Neutrophil (primary cell): Measurements from ENCODE around the gene PCYT1A.

Source experiments
- H3K27ac ChIP-seq: fragments of 200-600 bp; sonication (generic); 2 replicates; pipeline ENCODE4 v1.5.1; 2016; ENCODE audit warnings: mild to moderate bottlenecking, moderate library complexity
- H3K27me3 ChIP-seq: fragments of 200-600 bp; sonication (generic); 2 replicates; pipeline ENCODE4 v1.6.0; 2016; ENCODE audit warnings: mild to moderate bottlenecking
- H3K36me3 ChIP-seq: fragments of 200-600 bp; sonication (generic); 2 replicates; pipeline ENCODE4 v1.5.1; 2017
- H3K4me1 ChIP-seq, 2 experiments: fragments of 200-600 bp in 1 of 2; sonication (generic) in 1 of 2; 1 replicate in 1 of 2; 2 replicates in 1 of 2; pipeline versions ENCODE4 v1.5.1 to v1.6.1; 2013 to 2016; ENCODE audit warnings: low read depth in 1 of 2, low read length in 1 of 2, mild to moderate bottlenecking in 1 of 2, moderate library complexity in 1 of 2; ENCODE audit not compliant: control insufficient read depth in 1 of 2, insufficient read depth in 1 of 2
- H3K4me3 ChIP-seq, 2 experiments: fragments of 200-600 bp in 1 of 2; sonication (generic) in 1 of 2; 1 replicate in 1 of 2; 2 replicates in 1 of 2; pipeline ENCODE4 v1.5.1; 2013 to 2016; ENCODE audit warnings: low read depth in 1 of 2, low read length in 1 of 2, mild to moderate bottlenecking in 1 of 2, moderate library complexity in 1 of 2
- H3K9me3 ChIP-seq: fragments of 200-600 bp; sonication (generic); 2 replicates; pipeline ENCODE4 v1.5.1; 2016
- CTCF ChIP-seq: fragments of 200-600 bp; sonication (generic); IDR thresholded peaks from 2 replicates; pipeline ENCODE4 v1.5.1; 2016; ENCODE audit warnings: antibody characterized with exemption

PCYT1A gene

DNA sequence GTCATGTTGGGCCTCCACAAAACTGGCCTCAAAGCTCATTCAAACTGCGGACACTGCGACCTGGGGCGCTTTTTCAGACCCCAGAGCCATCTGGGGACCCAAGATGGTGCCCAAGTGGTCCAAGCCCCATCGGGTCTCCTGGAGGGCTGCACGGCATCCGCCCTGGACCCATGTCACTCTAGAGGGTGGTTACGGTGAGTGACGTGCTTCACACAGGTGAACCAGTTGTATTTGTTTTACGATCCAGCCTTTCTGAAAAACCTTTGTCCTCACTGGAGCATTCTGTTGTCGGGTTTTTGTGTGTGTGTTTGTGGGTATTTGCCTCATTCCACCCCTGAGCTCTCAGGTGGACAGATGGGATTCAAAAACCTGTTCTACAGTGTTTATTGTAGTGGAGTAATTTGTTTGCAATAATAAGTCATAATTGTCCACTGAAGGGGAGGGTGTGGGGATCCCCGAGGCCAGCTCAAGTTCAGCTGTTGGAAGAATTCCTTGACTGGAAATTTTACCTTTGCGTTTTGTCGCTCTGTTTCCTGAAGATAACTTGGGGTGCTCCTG, 69.3 kb downstream of the PCYT1A start:
- peak overlapping the region; percentile 93 for H3K27ac ChIP-seq

DNA sequence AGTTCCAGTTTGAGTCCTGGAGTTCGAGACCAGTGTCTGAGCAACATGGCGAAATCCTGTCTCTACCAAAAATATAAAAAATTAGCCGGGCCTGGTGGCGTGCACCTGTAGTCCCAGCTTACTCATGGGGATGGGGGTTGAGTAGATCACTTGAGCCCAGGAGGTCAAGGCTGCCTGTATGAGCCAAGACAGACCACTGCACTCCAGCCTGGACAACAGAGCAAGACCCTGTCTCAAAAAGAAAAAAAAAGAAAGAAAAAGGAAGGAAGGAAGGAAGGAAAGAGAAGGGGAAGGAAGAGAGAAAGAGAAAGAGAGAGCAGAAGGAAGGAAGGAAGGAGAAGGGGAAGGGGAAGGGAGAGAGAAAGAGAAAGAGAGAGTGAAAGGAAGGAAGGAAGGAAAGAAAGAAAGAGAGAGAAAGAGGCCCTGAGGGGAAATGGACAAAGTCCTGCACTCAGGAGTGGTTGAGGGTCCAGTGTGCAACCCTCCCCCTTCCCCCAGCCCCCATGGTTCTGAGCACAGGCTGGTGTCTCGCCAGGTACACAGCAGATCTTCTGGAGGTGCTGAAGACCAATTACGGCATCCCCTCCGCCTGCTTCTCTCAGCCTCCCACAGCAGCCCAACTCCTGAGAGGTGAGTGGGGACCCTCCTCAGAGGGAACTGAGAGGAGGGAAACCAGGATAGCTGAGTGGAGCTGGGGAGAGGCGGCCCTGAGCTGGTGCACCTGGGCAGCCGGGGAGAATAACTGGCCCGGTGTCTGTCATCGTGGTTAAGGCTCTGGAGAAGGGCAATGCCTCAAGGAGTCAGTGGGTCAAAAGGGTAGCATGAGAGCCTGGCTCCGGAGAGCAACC, 70.0 kb downstream of the PCYT1A start:
- H3K36me3 ChIP-seq, result no peaks in the 10 kb centered on the region
- no peak for TF ChIP-seq CTCF
- no peaks in the 10 kb centered on the region for H3K9me3 ChIP-seq
- H3K27me3 ChIP-seq, result no peaks in the 10 kb centered on the region
- peaks cover 53 to 57% of the 10 kb centered on the region in 2 experiments for H3K4me1 ChIP-seq
- H3K27ac ChIP-seq, result peak overlapping the region; percentile 93
- no peak overlapping the region for H3K4me3 ChIP-seq

More for the DNA sequence above, 69.3 kb downstream of the PCYT1A start:
- peak overlapping the region; percentile 58 to 64 for H3K4me3 ChIP-seq
- peaks cover 60 to 64% of the 10 kb centered on the region in 2 experiments for H3K4me1 ChIP-seq
- H3K27me3 ChIP-seq, result no peaks in the 10 kb centered on the region
- TF ChIP-seq CTCF, result no peak
- no peaks in the 10 kb centered on the region for H3K9me3 ChIP-seq
- H3K36me3 ChIP-seq, result no peaks in the 10 kb centered on the region

DNA sequence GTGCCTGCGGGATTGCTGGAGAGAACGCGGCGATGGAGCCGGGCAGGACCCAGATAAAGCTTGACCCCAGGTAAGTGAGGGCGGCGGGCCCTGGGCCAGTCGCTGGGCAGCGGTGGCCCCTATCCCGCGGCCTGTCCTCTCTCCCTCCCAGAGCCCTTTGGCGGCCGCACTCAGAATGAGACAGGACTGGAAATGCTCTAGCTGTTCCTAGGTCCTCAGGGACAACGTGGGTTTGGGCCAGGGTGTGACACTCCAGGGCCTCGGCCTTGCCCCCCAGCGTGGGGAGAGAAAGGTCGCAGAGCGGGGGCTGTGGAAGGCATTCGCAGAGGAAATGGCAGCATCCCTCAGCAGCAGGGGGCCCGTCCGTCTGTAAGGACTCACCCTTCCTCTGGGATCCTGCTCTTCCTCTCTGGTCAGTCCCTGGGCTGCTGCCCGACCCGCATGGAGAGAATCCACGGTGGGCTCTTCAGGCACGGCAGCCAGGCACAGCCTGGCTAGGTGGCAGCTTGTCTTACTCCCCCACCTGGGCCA, 70.8 kb downstream of the PCYT1A start:
- no peak for TF ChIP-seq CTCF
- no peaks in the 10 kb centered on the region for H3K27me3 ChIP-seq
- no peaks in the 10 kb centered on the region for H3K36me3 ChIP-seq
- no peaks in the 10 kb centered on the region for H3K9me3 ChIP-seq
- H3K4me1 ChIP-seq, result peaks cover 46 to 49% of the 10 kb centered on the region in 2 experiments
- no peak overlapping the region for H3K4me3 ChIP-seq
- H3K27ac ChIP-seq, result peak overlapping the region; percentile 93

GRCh38 chr3:196216089-196216564, 71.4 kb downstream of the PCYT1A start, which contains the start of gene SLC51A:
Gene SLC51A (plus strand): TSS chr3:196216534. CDS start chr3:196216713, 179 bp downstream.
- H3K4me1 ChIP-seq, result peaks cover 39 to 43% of the 10 kb centered on the region in 2 experiments

More at GRCh38 chr3:196216089-196216564, 71.4 kb downstream of the PCYT1A start, which contains the start of gene SLC51A:
- Histone ChIP-seq H3K27me3 (no peaks in the 10 kb centered on the region), H3K36me3 (no peaks in the 10 kb centered on the region), H3K9me3 (no peaks in the 10 kb centered on the region), H3K27ac (peak within 1 kb of the TSS; percentile 93), H3K4me3 (no peak within 1 kb of the TSS)
- TF ChIP-seq CTCF, result no peak
